Measurements from ENCODE around the gene TCF15. TPM values are rescaled to one million over a fixed set of nuclear protein-coding genes. Genes with fewer than 3 reads are reported as not detected.

TCF15 gene
- total RNA-seq, 1 donor from 2014 or later = not detected

DNA sequence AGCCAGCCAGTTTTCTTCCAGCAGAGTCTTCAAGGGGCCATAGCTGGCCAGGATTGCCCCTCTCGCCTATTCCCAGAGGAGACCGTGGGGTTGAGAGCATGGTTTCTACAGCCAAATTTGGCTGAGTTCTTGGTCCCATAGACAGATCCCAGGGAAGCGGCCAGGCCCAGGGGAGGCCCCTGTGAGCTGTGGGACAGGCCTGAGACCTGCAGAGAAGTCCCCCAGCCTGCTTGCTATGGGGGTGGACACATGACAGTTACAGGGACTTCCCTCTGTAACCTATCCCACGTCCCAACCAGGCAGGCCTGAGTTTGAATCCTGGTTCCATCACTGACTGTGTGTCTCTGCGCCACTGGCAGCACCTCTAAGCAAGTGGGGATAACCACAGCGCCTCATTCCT, 2.6 kb downstream of the TCF15 start:
- Histone ChIP-seq H3K27ac (no peak overlapping the region), H3K36me3 (no peaks in the 10 kb centered on the region), H3K27me3 (no peaks in the 10 kb centered on the region), H3K4me3 (no peak overlapping the region), H3K4me1 (peaks cover 12% of the 10 kb centered on the region), H3K9me3 (no peaks in the 10 kb centered on the region)
- no peak for DNase-seq (ENCODE audit: extremely low spot score in 2 of 2)
- TF ChIP-seq, protein P1, sequence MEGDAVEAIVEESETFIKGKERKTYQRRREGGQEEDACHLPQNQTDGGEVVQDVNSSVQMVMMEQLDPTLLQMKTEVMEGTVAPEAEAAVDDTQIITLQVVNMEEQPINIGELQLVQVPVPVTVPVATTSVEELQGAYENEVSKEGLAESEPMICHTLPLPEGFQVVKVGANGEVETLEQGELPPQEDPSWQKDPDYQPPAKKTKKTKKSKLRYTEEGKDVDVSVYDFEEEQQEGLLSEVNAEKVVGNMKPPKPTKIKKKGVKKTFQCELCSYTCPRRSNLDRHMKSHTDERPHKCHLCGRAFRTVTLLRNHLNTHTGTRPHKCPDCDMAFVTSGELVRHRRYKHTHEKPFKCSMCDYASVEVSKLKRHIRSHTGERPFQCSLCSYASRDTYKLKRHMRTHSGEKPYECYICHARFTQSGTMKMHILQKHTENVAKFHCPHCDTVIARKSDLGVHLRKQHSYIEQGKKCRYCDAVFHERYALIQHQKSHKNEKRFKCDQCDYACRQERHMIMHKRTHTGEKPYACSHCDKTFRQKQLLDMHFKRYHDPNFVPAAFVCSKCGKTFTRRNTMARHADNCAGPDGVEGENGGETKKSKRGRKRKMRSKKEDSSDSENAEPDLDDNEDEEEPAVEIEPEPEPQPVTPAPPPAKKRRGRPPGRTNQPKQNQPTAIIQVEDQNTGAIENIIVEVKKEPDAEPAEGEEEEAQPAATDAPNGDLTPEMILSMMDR (IDR thresholded peaks at IDR 0.05) = no peak
- TF ChIP-seq POLR2AphosphoS5 (IDR thresholded peaks at IDR 0.05; ENCODE audit: insufficient read depth in 1 of 2, low read depth in 1 of 2) (no peak), POLR2A (IDR thresholded peaks at IDR 0.05) (no peak)
- intact Hi-C loops (cut with DNase I) = no loop called here

DNA sequence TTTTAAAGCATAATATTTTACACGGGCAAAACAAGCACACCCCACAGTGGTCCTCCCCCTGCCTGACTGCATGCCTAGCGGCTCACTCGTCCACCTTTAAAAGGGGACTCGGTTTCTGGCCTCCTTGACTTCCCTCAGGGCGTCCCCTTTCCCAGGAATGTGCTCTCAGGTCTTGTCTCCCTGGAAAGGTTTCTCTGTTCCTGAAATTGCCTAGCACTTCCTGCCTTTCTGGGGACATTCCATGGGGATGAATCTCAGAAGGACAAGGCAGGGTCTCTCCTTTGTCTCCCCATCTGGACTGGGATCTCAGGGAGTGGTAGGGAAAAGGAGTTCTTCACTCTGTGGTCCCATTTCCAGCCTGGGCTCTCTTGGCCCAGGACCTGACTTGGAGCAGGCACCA, 4.9 kb downstream of the TCF15 start:
- TF ChIP-seq, protein P1 (IDR thresholded peaks at IDR 0.05) = no peak
- TF ChIP-seq POLR2AphosphoS5 (IDR thresholded peaks at IDR 0.05; ENCODE audit: insufficient read depth in 1 of 2, low read depth in 1 of 2) (no peak), POLR2A (IDR thresholded peaks at IDR 0.05) (no peak)
- intact Hi-C loops (cut with DNase I) = no loop called here
- no peaks in the 10 kb centered on the region for H3K36me3 ChIP-seq
- H3K27me3 ChIP-seq = no peaks in the 10 kb centered on the region
- H3K4me3 ChIP-seq = no peak overlapping the region
- DNase-seq (ENCODE audit: extremely low spot score in 2 of 2) = no peak
- H3K27ac ChIP-seq = no peak overlapping the region
- H3K9me3 ChIP-seq = no peaks in the 10 kb centered on the region
- peaks cover under 1% of the 10 kb centered on the region for H3K4me1 ChIP-seq

DNA sequence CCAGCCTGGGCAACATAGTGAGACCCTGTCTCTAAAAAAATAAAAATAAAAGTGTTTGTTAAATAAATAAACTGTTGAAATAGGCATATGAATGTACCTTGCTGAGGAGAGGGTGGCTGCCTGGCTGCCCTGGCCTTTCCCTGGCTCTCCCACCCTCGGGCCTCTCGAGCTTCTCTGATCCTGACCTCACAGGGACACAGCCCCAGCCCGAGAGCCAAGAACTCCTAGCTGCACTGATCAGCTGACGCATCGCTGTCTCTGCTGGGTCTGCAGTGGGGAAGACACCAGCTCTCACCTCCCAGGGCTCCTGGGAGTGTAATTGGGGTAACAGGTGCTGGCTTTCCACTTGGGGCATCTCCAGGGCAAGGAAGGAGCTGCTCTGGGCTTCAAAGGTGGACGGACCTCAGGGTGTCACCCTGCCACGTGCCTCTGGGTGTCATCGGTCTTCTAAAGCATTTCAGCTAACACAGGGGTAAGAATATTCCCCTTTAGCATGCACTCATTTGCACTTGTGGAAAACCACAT, 6.9 kb downstream of the TCF15 start:
- H3K27me3 ChIP-seq = no peaks in the 10 kb centered on the region
- no peak overlapping the region for H3K27ac ChIP-seq
- no peak overlapping the region for H3K4me3 ChIP-seq
- H3K9me3 ChIP-seq = no peaks in the 10 kb centered on the region
- no peaks in the 10 kb centered on the region for H3K36me3 ChIP-seq
- no peaks in the 10 kb centered on the region for H3K4me1 ChIP-seq
- TF ChIP-seq POLR2A (IDR thresholded peaks at IDR 0.05) (no peak), POLR2AphosphoS5 (IDR thresholded peaks at IDR 0.05; ENCODE audit: insufficient read depth in 1 of 2, low read depth in 1 of 2) (no peak)
- TF ChIP-seq, protein P1 (IDR thresholded peaks at IDR 0.05) = no peak
- no peak for DNase-seq (ENCODE audit: extremely low spot score in 2 of 2)
- intact Hi-C loops (cut with DNase I) = no loop called here

DNA sequence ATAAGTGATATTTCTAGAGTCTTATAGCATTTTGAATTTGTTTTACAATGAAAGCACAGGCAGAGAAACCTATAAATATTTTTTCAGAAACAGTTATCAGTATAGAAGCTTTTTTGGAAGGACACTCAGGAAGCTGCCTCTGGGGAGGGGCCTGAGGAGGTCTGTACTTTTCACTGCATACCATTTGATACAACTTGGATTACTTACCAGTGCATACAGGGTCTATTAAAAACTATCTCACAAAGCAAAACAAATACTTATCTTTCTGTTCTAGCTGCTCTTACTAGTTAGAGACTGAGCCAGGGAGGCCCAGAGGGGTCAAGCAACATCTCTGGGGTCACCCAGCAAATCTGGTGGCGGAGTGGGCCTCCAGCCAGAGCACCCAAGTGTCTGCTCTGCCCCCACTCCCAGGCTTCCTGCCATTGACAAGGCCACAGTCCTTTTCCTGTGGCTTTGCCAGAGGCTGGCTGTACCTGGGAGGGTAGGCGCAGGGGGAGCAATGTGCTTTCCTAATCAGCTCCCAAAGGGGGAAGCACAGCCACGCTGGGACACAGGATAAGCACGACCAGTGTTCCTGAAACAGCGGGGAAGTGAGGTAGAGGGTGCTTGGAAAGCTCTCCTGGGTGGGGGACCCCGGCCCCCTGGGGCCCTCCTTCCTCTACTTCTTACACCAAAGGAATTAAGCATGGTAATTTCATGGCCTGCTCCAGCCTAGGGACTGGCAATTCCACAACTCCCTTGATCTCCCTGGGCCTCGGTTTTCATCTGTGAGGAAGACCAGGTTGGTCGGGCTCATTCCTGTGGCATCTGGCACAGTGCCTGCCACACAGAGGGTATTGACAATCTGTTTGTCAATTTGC, 7.8 kb downstream of the TCF15 start:
- intact Hi-C loops (cut with DNase I) = no loop called here
- Histone ChIP-seq H3K27me3 (no peaks in the 10 kb centered on the region), H3K4me1 (no peaks in the 10 kb centered on the region), H3K9me3 (no peaks in the 10 kb centered on the region), H3K27ac (no peak overlapping the region), H3K4me3 (no peak overlapping the region), H3K36me3 (no peaks in the 10 kb centered on the region)
- no peak for DNase-seq (ENCODE audit: extremely low spot score in 2 of 2)
- TF ChIP-seq, protein P1 (IDR thresholded peaks at IDR 0.05) = no peak
- no peak for TF ChIP-seq POLR2A (IDR thresholded peaks at IDR 0.05)
- TF ChIP-seq POLR2AphosphoS5 (IDR thresholded peaks at IDR 0.05; ENCODE audit: insufficient read depth in 1 of 2, low read depth in 1 of 2) = no peak

DNA sequence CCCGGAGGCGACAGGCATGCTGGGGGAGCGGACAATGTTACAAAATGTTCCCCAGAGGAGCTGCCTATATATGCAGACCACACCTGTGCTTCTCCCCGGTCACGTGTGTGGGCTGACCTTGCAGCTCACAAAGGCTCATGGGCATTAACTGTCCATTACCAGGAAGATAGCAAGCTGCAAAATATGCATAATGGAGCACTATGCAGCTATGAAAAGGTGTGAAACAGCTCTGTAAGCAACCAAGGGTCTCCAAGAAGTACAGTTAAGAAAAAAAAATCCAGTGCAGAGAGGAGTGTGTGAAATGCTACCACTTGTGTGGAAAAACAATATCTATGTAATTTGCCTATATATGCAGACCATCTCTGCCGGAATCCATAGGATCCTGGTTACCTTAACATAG, 9.4 kb downstream of the TCF15 start:
- Histone ChIP-seq H3K27me3 (no peaks in the 10 kb centered on the region), H3K27ac (no peak overlapping the region), H3K9me3 (no peaks in the 10 kb centered on the region), H3K4me3 (no peak overlapping the region), H3K36me3 (no peaks in the 10 kb centered on the region), H3K4me1 (no peaks in the 10 kb centered on the region)
- DNase-seq (ENCODE audit: extremely low spot score in 2 of 2) = no peak
- intact Hi-C loops (cut with DNase I) = no loop called here
- no peak for TF ChIP-seq POLR2AphosphoS5 (IDR thresholded peaks at IDR 0.05; ENCODE audit: insufficient read depth in 1 of 2, low read depth in 1 of 2)
- TF ChIP-seq, protein P1 (IDR thresholded peaks at IDR 0.05) = no peak
- no peak for TF ChIP-seq POLR2A (IDR thresholded peaks at IDR 0.05)
